Lower leg skin (tissue), 3 donors: ENCODE results near the gene SLC25A44.

Experiments
- CTCF ChIP-seq, 3 donors: fragments of 450-650 bp; IDR thresholded peaks; one replicate each; pipeline ENCODE4 v1.5.1; 2016; ENCODE audit warnings: antibody characterized with exemption in 3 of 3, mild to moderate bottlenecking in 3 of 3, moderate library complexity in 2 of 3
- POLR2A ChIP-seq, 2 donors: fragments of 450-650 bp; IDR thresholded peaks; one replicate each; pipeline ENCODE4 v1.6.1; 2016 to 2017; ENCODE audit warnings: antibody characterized with exemption in 2 of 2, mild to moderate bottlenecking in 1 of 2, moderate library complexity in 1 of 2

DNA sequence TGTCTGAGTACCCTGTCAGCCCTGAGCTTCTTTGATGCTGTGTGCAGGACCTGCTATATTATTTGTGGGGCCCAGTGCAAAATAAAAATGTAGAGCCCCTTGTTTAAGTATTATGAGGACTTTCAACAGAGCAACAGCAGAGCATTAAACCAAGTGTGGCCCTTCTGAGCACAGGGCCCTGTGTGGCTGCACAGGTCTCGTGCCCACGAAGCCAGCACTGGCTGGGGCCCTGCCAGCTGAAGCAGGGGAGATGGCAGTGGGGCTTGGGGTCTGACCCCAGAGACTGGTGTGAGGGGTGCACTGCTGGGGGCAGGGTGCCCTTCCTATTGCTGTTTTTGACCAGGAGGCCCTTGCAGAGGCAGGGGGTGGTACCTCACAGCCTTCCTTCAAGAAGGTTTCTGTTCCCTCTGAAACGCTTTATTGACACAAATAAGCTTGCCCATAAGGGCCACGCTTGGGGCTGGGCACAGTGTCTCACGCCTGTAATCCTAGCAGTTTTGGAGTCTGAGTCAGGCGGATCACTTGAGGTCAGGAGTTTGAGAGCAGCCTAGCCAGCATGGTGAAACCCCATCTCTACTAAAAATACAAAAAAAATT lies 42.7 kb upstream of the SLC25A44 start:
- no peak for TF ChIP-seq POLR2A (IDR thresholded peaks at IDR 0.05)
- no peak for TF ChIP-seq CTCF (IDR thresholded peaks at IDR 0.05)
